HL-60/S4 (cell line): ENCODE results near the gene JAKMIP1.
"Not testable (repeated sequence)": the region's sequence is repeated elsewhere in the genome, so short reads cannot be mapped to it uniquely, and the experiment has no call there.

ENCODE experiments used
- in situ Hi-C: fragments of 300-500 bp; cut with MboI; formaldehyde crosslinking; loops from 2 replicates; pipeline ENCODE4 v1.14.3; 2022; ENCODE audit warnings: low sequenced_read_pairs

JAKMIP1 gene

DNA sequence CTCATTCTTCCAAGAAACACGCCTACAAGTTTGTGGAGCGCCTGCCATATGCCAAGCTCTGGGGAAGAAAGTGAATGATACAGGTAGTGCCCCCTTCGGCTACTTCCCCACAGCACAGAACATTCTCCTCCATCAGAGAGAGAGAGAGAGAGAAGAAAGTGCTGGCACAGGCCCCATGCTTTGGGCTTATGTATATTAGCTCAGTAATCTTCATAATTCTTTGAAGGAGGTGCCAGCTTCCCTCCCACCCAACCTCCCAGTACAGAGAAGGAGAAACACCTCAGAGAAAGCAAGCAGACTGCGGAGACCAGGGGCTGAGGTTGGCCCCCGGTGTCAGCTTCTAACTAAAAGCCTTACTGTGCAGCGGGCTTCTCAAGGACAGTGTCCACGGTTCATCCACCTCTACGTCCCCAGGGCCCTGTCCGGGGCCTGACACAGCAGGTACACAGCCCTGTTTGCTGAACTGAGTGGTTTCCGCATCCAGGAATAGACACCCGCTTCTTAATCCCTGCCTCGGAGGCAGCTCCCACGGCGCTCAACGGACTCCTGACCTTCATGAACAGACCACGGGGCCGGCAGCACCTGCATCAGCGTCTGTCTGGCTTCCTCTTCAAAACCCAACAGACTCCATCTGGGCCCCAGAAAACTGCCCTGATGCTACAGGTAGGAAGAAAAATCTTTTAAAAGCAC lies 50.2 kb downstream of the JAKMIP1 start:
- in situ Hi-C loops = no loop called here

DNA sequence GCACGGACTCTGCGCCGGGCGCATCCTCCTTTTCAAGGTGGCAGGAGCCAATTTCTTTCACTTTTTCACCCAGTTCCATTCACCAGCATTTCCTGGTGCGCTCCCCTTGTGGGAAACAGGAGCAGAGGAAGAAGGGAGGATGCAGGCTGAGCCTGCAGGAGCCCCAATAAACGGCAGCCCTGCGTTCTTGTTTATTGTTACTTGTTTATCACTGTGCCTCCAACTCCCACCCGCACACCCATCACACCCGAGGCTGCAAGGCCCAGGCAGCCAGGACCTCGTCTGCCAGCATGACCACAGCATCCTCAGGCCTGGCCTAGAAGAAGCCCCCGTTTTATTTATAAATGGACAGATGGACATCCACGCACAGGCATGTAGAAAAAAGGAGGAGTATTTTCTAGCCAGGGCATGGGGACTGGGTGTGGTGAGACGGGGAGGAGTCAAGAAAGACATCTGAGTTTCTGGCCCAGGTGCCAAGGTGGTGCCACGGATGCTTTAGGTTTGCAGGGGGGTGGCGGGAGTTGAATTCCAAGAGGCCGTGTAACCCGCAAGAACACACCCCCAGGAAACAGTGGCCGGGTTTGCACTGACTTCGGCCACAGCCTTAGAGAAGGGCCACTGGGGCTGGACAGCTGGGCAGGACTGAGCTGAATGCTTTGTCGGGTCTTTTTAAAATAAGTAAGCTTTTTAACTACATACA lies 51.7 kb downstream of the JAKMIP1 start:
- in situ Hi-C loops = no loop called here

DNA sequence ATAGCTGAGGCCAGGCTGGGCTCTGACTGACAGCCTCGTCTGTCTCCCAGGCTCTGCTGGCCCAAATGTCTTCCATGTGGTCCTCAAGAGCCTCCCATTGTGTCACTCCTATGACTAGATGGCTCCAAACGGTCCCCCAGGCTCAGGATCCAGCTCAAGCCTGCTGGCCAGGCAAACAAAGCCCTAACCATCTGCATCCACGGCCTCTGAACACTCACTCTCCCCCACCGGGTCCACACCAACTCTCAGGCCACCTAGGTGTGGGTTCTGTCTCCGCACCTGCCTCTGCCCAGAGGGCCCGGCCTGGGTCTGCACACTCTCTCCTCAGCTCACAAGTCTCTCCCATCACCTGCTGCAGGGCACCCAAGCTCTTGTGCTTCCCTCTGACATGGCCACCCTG lies 52.9 kb downstream of the JAKMIP1 start:
- in situ Hi-C loops = no loop called here

DNA sequence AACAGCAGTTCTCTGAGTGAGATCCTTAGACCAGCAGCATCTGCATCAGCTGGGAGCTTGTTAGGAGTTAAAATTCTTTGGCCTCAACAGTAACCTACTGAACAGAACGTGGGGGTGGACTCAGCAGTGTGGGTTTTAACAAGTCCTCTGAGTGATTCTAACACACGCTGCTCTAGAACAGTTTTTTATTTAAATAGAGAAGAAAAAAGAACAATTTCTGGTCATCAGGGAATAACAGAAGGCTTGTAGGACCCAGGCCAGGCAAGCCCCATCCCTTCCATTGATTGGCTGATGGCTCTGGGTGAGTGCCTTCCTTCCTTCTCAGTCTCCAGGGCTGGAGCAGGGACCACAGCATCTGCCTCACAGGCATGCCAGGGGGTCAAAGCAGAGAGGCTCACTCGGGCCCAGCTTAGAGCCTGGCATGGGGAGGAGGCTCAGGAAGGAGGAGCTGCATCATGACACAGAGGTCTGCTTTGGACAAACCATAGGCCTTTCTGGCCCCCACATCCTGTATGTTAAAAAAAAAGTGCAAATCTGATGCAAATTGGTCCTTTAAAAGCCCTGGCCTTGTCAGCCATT lies 56.7 kb downstream of the JAKMIP1 start:
- in situ Hi-C loops = no loop called here

DNA sequence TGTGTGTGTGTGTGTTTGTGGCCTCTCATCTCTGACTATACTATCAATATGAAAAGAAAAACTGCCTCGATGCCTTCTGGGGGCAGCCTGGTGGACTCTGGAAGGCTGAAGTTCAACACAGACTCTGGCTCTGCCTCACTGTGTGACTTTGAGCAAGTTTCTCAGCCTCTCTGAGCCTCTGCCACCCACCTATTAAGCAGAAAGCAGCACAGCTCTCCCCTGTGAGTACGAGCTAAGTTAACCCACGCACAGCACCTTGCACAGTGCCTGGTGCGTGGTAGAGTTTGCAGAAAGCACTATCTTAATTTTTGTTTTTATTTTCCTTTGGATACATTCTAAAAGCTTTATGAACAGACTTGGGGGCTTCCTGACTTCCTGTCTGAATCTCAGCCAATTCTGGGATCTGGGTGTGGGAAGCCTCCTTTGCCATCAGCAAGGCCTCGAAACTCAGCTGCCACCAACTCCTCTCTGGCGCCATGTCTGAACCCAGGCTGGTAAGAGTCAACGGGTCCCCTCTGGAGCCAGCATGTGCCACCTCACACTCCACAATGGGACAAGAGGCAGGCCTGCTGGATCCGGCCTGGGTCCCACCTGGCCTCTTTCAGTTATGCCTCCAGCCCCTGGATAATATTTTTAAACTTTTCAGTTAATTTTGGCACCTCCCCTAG lies 57.3 kb downstream of the JAKMIP1 start:
- in situ Hi-C loops = no loop called here

DNA sequence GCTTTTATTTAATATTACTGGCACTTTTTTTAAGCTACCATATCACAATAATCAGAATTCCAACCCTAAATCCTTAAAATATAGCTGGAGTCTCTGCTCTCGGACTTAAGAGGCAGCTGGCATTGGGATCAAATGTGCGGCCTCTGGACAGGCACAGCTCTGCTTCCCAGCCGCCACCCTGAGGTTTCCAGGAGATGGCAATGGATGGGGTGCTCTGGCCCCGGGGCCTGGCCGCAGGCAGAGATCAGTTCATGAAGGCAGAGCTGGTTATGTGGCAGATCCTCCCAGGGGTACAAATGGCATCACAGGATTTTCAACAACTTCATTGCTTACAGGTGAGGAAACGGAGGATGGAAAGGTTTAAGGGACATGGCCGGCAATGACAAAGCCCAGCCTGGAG lies 57.8 kb downstream of the JAKMIP1 start:
- in situ Hi-C loops = no loop called here

DNA sequence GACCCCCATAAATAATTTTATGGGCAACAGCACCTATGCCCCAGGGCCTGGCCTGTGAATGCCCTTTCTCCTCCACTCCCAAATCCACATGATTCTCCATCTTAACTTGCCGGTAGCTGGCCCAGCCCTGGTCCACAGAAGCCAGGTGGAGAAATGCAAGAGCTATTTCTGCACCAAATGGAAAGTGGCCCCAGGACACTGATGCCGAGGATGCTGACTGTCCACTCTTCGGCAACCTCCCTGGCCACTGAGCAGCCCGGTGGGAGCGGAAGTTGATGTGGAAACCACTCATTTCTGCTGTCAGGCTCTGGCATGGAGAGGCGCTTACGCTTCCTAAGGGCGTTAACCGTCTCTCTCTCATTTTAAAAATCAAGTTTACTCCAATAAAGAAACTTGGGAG lies 58.8 kb downstream of the JAKMIP1 start:
- in situ Hi-C loops = no loop called here

DNA sequence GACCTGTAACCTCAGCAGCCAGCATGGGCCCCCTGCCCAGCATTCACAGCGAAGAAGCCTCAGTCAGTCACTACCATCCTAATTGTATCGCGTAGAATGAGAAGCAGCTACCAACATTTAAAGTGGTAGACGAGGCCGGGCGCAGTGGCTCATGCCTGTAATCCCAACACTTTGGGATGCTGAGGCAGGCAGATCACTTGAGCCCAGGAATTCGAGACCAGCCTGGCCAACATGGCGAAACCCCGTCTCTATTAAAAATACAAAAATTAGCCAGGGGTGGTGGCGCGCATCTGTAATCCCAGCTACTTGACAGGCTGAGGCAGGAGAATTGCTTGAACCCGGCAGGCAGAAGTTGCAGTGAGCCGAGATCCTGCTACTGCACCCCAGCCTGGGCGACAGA lies 59.3 kb downstream of the JAKMIP1 start:
- in situ Hi-C loops = not testable (repeated sequence)

DNA sequence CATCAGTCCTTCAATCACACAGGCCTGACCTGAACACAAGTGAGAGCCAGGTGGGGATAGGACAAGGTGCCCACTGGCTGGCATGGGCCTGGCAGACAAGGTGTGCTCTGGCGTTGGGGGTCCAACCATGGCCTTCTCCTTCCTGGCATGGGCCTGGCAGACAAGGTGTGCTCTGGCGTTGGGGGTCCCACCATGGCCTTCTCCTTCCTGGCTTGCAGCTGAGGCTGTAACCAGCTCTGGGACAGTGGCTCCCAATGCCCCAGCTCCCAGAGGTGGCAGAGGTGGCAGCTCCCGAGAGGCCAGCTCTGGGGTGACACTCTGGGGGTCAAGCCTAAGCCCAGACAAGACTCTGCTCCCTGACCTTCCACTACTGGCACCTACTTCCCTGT lies 62.6 kb downstream of the JAKMIP1 start:
- in situ Hi-C loops = no loop called here

DNA sequence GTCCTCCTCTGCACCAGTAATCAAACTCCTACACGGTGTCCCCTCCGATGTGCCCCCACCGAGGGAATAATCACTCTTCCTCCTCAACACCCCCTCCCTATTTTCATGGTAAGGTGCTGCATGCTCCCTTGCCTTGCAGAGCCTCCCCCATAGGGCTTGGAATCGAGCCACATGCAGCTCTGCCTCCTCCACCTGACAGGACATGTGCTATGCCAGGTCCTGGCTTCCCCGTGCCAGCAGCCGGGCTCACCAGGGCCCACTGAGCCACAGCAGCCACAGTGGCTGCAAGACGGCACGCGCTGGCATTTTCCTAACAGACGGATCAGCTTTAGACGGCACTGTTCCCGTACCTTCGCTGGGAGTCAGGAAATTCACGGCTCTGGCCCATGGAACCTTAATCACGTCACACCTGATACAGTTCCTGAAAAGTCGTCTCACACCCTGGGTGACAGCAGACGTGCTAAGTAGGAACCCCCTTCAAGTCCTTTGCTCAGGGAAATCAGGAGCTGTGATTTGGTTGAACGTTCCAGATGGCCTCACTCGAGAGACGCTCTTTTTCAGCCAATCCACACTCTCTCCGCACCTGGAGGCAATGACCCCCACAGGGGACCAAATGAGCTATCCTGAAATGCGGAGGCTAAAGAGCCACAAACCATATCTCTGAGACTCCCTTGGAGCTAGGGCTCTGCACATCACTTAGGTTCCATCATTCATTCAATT lies 63.2 kb downstream of the JAKMIP1 start:
- in situ Hi-C loops = no loop called here

DNA sequence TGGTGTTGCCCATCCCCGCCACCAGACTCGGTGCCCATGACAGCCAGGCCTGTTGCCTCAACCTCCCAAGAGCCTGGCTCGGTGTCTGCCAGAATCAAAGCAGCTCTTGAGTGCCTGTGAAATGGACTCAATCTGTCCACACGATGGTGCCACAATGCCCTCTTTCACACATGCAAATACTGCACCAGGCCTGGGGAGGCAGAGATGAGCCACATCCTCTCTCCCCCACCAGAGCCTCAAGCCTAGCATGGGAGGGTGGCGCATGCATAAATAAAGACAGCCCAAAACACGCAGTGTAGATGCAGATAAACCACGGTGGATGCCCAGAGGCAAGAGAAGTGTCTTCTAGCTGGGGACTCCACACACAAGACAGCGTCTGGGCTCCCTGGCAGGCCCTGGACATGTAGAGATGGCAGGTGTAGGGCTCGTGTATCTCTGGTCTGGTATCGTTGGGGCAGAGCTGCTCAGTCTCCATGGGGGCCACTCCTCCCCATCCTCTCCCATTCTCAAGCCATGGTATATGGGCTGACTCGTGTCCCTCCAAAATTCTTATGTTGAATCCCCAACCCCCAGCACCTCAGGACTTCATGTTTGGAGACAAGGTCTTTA lies 65.6 kb downstream of the JAKMIP1 start:
- in situ Hi-C loops = no loop called here

DNA sequence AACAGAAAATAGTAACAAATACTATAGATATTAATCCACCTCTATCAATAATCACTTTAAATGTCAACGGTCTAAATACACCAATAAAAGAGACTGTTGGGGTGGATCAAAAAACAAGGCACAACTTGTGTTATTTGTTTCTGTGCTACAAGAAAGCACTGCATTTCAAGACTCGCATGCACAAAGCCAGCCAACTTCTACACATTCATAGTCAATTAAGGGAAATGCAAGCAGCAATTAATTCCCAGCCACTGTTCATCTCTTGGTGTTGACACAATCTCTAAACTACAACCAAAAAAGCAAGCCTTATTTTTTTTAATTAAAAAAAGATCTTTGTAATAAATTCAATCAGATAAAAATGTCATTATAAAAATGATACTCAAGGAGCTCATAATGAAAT lies 67.6 kb downstream of the JAKMIP1 start:
- in situ Hi-C loops = no loop called here

DNA sequence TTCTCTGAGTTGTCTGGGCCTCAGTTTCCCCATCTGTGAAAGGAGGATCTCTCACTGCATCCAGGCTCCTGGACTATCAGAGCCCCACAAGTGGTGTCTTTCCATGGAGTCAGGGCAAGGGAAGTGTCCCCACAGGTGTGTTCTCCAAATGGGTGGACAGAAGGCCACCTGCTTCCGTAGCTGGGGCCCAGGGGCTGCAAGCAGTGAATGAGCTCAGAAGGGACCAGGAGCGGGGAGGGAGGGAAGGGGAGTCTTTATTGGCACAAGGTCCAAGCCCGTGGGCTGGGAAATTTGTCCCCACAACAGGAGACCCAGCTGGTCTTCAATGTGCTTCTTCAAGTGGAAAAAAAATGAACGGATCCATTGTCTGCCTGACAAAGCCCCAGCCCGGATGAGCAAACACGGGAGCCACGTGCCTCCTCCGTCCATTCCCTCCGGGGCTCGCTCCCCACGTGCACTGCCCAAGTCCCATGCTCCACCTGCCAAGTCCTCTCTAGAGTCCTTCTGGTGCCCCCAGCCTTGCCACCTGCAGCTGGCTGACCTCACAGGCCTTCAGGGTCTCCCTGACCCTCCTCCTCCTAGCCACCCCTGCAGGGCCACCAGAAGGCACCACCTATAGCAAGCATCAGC lies 72.0 kb downstream of the JAKMIP1 start:
- in situ Hi-C loops = no loop called here

DNA sequence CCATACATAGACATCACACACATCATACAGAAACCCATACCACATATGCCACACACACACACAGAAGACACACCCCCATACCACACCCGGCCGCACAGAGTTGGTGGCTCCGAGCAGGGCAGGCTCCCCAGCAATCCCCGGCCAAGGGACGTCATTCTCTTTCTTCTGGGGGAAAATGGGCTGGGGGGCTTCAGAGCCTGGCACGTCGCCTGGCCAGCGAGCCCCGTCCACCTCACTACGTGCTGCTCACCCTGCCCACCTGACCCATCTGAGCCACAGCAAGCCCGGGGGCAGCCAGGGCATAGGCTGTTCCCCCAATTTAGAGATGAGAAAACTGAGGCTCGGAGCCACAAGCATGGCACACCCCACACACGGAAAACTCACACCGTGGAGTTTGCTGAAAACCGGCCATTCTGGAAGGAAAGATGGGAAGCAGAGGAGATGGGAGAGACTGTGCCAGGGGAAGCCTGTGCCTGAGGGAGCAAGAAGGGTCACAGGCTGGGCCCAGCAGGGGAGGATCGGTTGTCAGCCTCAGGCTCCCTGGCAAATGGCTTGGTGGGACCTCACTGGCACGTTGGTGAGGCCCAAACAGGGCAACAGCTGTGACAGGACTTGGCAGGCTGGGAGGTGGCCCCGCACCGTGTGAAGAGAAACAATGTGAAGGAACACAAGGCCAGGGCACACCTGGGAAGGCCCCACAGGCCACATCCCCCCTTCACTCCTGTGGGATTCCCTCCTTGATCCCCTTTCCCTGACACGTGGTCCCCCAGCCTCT lies 73.2 kb downstream of the JAKMIP1 start:
- in situ Hi-C loops = no loop called here

DNA sequence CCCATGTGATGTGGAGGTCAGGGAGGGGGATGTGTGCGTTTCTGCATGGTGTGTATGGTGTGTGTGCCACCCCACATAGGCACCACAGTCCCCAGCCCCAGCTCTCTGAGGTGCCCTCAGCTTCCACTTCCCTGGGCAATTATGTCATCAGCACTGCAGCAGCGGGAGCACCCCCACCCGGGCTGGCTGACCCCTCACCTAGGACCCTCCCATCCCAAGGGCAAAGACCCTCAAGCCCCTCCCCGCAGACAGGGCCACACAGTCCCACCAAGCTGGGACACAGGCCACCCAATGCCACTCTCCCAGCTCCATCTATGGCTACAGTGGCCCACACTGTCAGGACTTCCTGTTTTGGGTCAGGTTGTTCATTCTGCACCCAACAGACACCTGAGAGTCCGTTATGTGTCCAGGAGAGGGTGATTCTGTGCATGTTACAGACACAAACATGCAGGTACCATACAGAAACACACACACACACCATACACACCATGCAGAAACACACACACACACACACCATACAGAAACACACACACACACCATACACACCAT lies 75.2 kb downstream of the JAKMIP1 start:
- in situ Hi-C loops = no loop called here

DNA sequence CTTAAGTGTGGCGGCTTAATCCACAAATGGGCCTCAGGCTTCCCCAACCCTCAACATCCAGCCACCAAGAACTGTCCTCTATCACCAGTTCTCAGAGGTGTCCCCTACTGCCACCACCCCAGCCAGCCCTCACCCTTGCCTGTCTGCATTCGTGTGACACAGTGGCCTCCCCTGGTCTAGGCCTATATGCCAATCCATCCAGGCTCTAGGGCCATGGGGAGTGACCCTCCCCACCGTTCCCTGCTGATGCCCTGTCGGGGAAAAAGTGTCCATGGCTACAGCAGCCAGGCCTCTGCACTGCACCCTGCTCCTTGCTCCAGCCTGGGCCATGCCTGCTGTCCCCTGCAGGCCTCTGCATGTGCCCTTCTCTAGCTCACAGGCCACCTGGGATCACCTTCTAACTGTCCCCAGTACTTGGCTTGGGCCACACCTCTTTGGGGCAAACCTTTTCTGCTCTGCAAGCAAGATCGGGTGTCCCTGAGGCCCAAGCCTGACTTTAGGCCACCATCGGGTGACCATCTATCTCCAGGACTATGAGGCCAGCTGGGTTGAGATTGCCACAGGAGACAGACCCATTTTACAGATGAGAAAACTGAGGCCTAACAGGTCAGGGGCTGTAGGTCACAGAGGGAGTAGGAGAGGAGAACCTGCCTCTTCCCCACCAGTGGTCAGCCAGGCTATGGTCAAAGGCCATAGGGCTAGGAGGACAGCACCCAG lies 75.8 kb downstream of the JAKMIP1 start:
- in situ Hi-C loops = no loop called here

DNA sequence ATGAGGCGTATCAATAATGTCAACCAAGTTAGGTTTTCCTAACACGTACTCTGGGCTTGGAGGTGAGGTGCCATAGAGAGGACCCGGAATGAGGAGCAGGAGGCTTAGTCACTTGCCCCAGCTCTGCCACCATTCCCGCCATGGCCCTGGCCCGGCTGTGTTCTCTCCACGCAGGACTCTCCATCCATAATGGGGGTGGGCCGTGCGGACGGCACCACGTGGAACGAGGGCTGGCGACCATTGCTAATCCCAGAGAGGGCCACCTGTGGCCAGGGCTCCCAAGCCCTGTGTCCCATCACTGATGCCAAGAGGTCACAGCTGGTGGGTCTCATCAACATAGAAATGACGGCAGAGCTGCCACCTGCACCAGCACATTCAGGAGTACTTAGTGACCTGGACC lies 76.4 kb downstream of the JAKMIP1 start:
- in situ Hi-C loops = no loop called here

DNA sequence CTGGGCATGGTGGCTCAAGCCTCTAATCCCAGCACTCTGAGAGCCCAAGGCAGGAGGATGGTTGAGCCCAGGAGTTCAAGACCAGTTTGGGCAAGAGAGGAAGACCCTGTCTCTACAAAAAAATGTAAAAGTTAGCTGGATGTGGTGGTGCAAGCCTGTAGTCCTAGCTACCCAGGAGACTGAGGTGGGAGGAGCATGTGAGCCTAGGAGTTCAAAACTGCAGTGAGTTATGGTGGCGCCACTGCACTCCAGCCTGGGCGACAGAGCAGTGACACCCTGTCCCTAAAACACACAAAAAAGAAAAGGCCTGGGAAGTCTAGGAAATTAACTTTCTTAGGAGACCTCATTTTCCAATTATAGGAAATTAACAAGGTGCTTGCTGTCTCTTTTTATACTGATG lies 76.8 kb downstream of the JAKMIP1 start:
- in situ Hi-C loops = no loop called here

DNA sequence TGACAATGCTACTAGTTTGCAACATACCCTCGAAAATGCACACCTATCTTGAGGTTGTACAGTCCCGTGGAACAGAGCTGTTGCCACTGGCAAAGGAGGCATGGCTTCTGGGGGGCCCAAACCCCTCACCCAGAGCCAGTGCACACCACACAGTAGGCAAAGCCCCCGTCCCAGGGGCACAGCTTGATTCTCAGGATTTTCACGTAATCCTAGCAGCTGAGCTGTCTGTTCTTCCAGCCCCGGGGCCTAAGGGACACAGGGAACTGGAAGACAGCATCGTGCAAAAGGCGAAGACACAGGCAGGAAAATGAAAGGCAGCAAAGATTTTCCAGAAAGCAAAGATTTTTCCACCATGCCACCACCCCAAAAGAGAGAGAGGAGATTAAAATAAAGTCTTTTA lies 77.2 kb downstream of the JAKMIP1 start:
- in situ Hi-C loops = no loop called here
